HCT116 (cell line): ENCODE measurements around the gene TRERF1. TPM values are rescaled to one million over a fixed set of nuclear protein-coding genes. Genes with fewer than 3 reads are reported as not detected.

ENCODE experiments used
- ATAC-seq: fragments of 200-7000 bp; cut with Tn5 transposase; 2 replicates; pipeline ENCODE4 v1.9.1; 2020; ENCODE audit warnings: mild to moderate bottlenecking, moderate library complexity
- BruUV-seq: library from RNA; stranded (reverse); fragments of 400-500 nt; replicated peaks from 2 replicates; lab custom pipeline; 2021; lab: Mats Ljungman, UMichigan
- CTCF ChIA-PET: fragments of 300-600 bp; sonication (Branson Sonifier 250); formaldehyde crosslinking; loops from one replicate; lab custom pipeline; 2021; ENCODE audit warnings: antibody characterized with exemption; lab: Charles Lee
- POLR2A ChIA-PET: fragments of 300-600, 350-600 bp; sonication (Branson Sonifier 250); formaldehyde crosslinking; loops from one replicate; lab custom pipeline; 2021; ENCODE audit warnings: antibody characterized with exemption; lab: Charles Lee
- RAD21 ChIA-PET, 2 experiments: fragments of 300-600 bp; sonication (Branson Sonifier 250); formaldehyde crosslinking; loops; one replicate each; lab custom pipeline; 2023; ENCODE audit warnings: low total read pairs in 2 of 2; ENCODE audit not compliant: uncharacterized antibody in 2 of 2, unreplicated experiment in 2 of 2, low non-redundant PET in 1 of 2; lab: Charles Lee
- DNase-seq: peaks from one replicate; pipeline ENCODE4 v3.0.0-alpha.2; 2010; ENCODE audit warnings: low read depth, low spot score
- H2AFZ ChIP-seq: fragments of 200-600 bp; shearing (Covaris generic), sonication (generic); 2 replicates; pipeline ENCODE4 v1.6.1; 2017; ENCODE audit warnings: low read depth, mixed run types, mixed read lengths, antibody characterized with exemption, low read length; ENCODE audit not compliant: poor library complexity, severe bottlenecking
- H3K27ac ChIP-seq: 2 replicates; pipeline ENCODE4 v1.5.1; 2012; ENCODE audit warnings: low read depth, low read length
- H3K27me3 ChIP-seq: fragments of 200-600 bp; sonication (generic); 2 replicates; pipeline ENCODE4 v1.6.1; 2016; ENCODE audit warnings: mixed run types, low read length, mixed read lengths; ENCODE audit not compliant: insufficient read depth
- H3K36me3 ChIP-seq, 2 experiments: fragments of 200-500 bp in 1 of 2; fragments of 200-600 bp in 1 of 2; sonication (Bioruptor generic) in 1 of 2; sonication (generic) in 1 of 2; 2 replicates each; pipeline versions ENCODE4 v1.5.1 to v1.6.1; 2014 to 2016; ENCODE audit warnings: low read length in 2 of 2, inconsistent platforms in 1 of 2, mixed read lengths in 1 of 2, mixed run types in 1 of 2; ENCODE audit not compliant: insufficient read depth in 2 of 2, control insufficient read depth in 1 of 2
- H3K4me1 ChIP-seq, 2 experiments: fragments of 200-600 bp in 1 of 2; sonication (generic) in 1 of 2; 2 replicates each; pipeline versions ENCODE4 v1.5.1 to v1.6.1; 2012 to 2017; ENCODE audit warnings: low read length in 2 of 2, inconsistent platforms in 1 of 2, mild to moderate bottlenecking in 1 of 2, mixed read lengths in 1 of 2, mixed run types in 1 of 2, moderate library complexity in 1 of 2; ENCODE audit not compliant: insufficient read depth in 2 of 2, control insufficient read depth in 1 of 2
- H3K4me2 ChIP-seq: fragments of 200-600 bp; sonication (generic); 2 replicates; pipeline ENCODE4 v1.6.1; 2017; ENCODE audit warnings: mixed run types, low read length, mixed read lengths
- H3K4me3 ChIP-seq, 2 experiments: fragments of 200-600 bp in 1 of 2; sonication (generic) in 1 of 2; replicated peaks in 1 of 2; 2 replicates each; pipeline ENCODE4 v1.5.1; 2011 to 2016; ENCODE audit warnings: low read length in 2 of 2, control low read depth in 1 of 2, low read depth in 1 of 2, mild to moderate bottlenecking in 1 of 2, mixed read lengths in 1 of 2, mixed run types in 1 of 2
- H3K79me2 ChIP-seq: fragments of 200-600 bp; sonication (generic); 2 replicates; pipeline ENCODE4 v1.6.1; 2017; ENCODE audit warnings: mild to moderate bottlenecking, mixed run types, low read length, moderate library complexity, mixed read lengths; ENCODE audit not compliant: insufficient read depth
- H3K9ac ChIP-seq: fragments of 200-600 bp; sonication (generic); 2 replicates; pipeline ENCODE4 v1.6.1; 2016; ENCODE audit warnings: low read length, mixed read lengths
- H3K9me2 ChIP-seq: fragments of 200-600 bp; sonication (generic), shearing (Covaris generic); 2 replicates; pipeline ENCODE4 v1.6.1; 2017; ENCODE audit warnings: mixed run types, mild to moderate bottlenecking, moderate library complexity; ENCODE audit not compliant: insufficient read depth
- H3K9me3 ChIP-seq, 2 experiments: fragments of 200-500 bp in 1 of 2; fragments of 200-600 bp in 1 of 2; sonication (Bioruptor generic) in 1 of 2; sonication (generic) in 1 of 2; 2 replicates each; pipeline ENCODE4 v1.6.1; 2014 to 2017; ENCODE audit warnings: low read length in 2 of 2, mixed read lengths in 2 of 2, inconsistent platforms in 1 of 2, low read depth in 1 of 2, mild to moderate bottlenecking in 1 of 2, mixed run types in 1 of 2, moderate library complexity in 1 of 2; ENCODE audit not compliant: control insufficient read depth in 1 of 2, insufficient read depth in 1 of 2
- H4K20me1 ChIP-seq: fragments of 200-600 bp; sonication (generic), shearing (Covaris generic); 2 replicates; pipeline ENCODE4 v1.6.1; 2017; ENCODE audit warnings: mixed run types, mild to moderate bottlenecking, moderate library complexity; ENCODE audit not compliant: insufficient read depth
- ELF1 ChIP-seq: IDR thresholded peaks from 2 replicates; pipeline ENCODE4 v1.6.1; 2012; ENCODE audit warnings: low read depth, borderline replicate concordance
- EZH2 ChIP-seq: fragments of 200-600 bp; sonication (generic); IDR thresholded peaks from 2 replicates; pipeline ENCODE4 v1.6.1; 2017; ENCODE audit warnings: antibody characterized with exemption, mixed run types
- POLR2A ChIP-seq: IDR thresholded peaks from 2 replicates; pipeline ENCODE4 v1.7.0; 2011; ENCODE audit warnings: borderline replicate concordance; ENCODE audit not compliant: insufficient read depth, insufficient read length; ENCODE audit errors: extremely low read depth
- SP1 ChIP-seq: IDR thresholded peaks from 2 replicates; pipeline ENCODE4 v1.6.1; 2012; ENCODE audit warnings: low read depth
- SRF ChIP-seq: IDR thresholded peaks from 2 replicates; pipeline ENCODE4 v1.6.1; 2012; ENCODE audit warnings: low read depth
- TCF7L2 ChIP-seq: IDR thresholded peaks from 2 replicates; pipeline ENCODE4 v1.7.0; 2011; ENCODE audit warnings: borderline replicate concordance, inconsistent platforms; ENCODE audit not compliant: insufficient read depth, insufficient read length; ENCODE audit errors: extremely low read depth
- YY1 ChIP-seq: IDR thresholded peaks from 2 replicates; pipeline ENCODE4 v1.6.1; 2011; ENCODE audit warnings: low read length, low read depth, moderate library complexity, mild to moderate bottlenecking; ENCODE audit not compliant: insufficient replicate concordance; ENCODE audit errors: extremely low read depth
- ZFX ChIP-seq: fragments of 450-650 bp; IDR thresholded peaks from 2 replicates; pipeline ENCODE4 v1.6.1; 2017
- intact Hi-C: fragments of 100-400 bp; cut with micrococcal nuclease; formaldehyde crosslinking; loops from 2 replicates; pipeline ENCODE4 v1.10.0; 2022
- total RNA-seq: library from RNA; stranded (reverse); gene quantifications from one replicate; pipeline ENCODE4 v1.2.1, GENCODE V29; 2021; ENCODE audit not compliant: unreplicated experiment

Gene TRERF1
- total RNA-seq, 1 experiment from 2014 or later, result 12.4 TPM

GRCh38 chr6:42224222-42225028, 227.3 kb downstream of the TRERF1 start (continued):
- TF ChIP-seq TCF7L2, result no peak
- TF ChIP-seq ELF1, result no peak; the same call in 1 of the 2 replicates
- no peak for TF ChIP-seq YY1
- no peak for TF ChIP-seq ZFX
- no peak for TF ChIP-seq POLR2A
- peak; percentile 92 for TF ChIP-seq SRF

DNA sequence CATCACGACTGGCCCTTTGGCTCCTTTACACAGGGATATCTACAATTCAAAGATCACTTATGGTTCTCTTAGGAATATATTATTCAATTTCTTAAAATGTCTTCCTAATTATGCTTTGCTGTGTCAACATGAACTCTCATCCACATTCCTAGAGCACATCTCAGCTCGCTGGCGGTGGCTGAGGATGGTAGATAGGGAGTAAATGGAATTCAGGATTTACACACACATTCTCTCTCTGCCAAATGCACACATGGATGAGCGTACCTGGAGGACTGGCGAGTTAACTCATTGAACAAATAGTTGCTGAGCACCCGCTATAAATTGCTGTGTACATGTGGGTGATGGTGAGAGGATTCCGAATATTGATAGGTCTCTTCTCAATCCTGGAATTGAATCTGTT, 229.3 kb downstream of the TRERF1 start:
- DNase-seq, result no peak
- Histone ChIP-seq H2AFZ (no peak overlapping the region), H3K36me3 (no peaks in the 10 kb centered on the region), H3K27me3 (no peaks in the 10 kb centered on the region), H3K9me2 (no peaks in the 10 kb centered on the region), H3K9ac (no peak overlapping the region), H4K20me1 (no peaks in the 10 kb centered on the region), H3K4me1 (peaks cover 35 to 74% of the 10 kb centered on the region in 2 experiments), H3K79me2 (peaks cover 2% of the 10 kb centered on the region), H3K4me3 (no peak overlapping the region), H3K4me2 (no peak overlapping the region), H3K9me3 (no peaks in the 10 kb centered on the region), H3K27ac (no peak overlapping the region)
- ChIA-PET POLR2A (no interaction called here), RAD21 (no interaction called here), CTCF (no interaction called here)
- intact Hi-C loops, result loop anchor here (5.0 to 10.0 kb wide), 3 partner anchors 300 to 652 kb away; partner anchors contain the start of genes BYSL, MED20 and RPL7L1
- no peak for TF ChIP-seq EZH2
- TF ChIP-seq SP1, result no peak
- TF ChIP-seq ZFX, result no peak
- no peak for ATAC-seq
- no TSS peak for BruUV-seq
